Islet of Langerhans (tissue), 1 donor: ENCODE results near the gene RNF223.
"Not testable (repeated sequence)": the region's sequence is repeated elsewhere in the genome, so short reads cannot be mapped to it uniquely, and the experiment has no call there.

ENCODE experiments used
- FAIRE-seq: peaks from one replicate; lab custom pipeline; 2011; peaks lifted over from hg19 to GRCh38; lab: Jason Lieb, UNC

Gene RNF223

DNA sequence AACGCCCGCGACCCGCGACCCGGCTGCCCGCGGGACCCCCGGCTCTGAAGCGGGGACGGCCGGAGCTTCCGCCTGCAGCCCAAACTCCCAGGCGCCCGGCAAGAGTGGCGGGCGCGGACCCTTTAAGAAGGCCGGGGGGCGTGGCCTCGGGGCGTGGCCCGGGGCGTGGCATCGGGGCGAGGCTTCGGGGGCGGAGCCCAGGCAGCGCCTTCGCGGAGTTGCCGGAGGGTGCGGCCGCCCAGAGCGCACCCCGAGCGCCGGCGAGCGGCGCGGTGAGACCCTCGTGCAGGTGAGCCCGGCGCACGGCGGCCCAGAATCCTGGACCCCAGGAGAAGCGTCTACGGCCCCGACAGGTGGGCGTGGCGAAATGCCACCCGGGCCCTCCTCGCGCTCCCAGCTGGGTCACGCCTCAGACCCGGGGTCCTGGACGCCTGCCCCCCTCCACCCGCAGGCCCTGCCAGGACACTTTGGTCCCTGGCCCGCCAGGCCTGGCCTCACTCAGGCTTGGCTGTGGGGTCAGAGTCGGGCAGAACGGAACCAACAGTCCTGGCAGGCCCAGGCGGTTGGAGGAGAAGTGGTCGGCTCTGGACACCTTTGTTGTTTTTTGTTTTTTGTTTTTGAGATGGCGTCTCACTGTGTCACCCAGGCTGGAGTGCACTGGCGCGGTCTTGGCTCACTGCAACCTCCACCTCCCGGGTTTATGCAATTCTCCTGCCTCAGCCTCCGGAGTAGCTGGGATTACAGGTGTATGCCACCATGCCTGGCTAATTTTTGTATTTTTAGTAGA is 14.4 kb downstream of the RNF223 start:
- no peak for FAIRE-seq

DNA sequence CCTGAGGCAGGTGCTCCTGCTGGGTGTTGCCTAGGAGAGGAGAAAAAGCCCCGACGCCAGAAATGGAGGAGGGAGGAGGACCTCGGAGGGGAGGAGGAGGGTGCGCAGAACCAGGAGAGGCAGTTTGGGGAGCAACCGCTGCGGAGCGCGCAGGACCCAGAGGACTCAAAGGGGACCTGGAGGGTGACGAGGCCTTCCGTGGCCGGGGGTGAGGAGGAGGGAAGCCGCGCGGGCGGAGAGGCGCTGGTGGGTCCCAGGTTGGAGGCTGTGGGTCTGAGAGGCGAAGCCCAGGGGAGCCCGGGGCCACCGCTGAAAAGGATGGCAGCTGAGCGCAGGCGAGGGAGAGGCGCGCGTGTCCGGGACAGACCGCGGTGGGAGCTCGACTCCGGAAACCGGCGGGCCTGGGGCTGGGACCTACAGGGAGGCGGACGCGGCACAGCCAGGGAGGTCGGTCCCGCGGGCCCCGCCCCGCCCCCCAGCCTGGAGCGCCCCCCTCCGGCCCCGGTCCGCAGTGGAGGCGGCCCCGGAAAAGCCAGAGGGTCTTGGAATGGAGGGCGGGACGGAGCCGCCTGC is 15.1 kb downstream of the RNF223 start:
- FAIRE-seq = no peak

DNA sequence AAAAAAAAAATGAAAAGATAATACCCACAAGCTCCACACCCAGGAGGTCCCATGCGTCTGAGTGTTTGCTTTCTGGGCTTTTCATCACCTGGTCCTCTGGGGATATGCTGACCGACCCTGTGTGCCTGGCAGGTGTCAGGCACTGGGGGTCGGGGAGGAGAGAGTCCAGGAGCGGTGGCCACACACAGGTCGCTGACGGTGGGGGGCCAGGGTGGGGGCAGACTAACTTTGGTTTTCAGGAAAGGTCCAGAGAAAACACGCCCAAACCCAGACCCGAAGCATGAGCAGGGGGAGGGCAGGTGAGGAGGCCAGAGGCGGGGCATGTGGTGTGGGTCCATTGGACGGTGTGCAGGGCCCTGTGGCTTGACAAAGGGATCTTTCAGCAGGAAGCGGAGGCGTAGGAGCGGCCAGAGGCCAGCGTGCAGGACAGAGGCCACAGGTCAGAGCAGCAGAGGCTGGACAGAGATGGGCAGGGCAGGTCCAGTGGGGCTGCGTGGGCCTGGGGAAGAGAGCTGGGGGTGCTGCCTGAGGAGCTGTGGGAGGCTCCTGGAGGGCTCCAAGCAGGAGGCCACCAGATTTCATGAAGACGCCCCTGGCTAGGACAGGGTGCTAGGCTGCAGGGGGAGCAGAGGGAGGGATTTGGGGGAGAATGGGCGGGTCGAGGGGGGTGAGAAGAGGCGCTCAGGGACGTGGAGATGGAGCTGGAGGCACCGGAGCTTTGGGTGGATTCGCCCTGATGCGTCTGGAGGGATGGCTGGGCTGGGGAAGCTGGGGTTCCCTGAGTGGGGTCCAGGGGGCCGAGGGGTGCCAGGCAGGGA is 15.8 kb downstream of the RNF223 start:
- FAIRE-seq = no peak

DNA sequence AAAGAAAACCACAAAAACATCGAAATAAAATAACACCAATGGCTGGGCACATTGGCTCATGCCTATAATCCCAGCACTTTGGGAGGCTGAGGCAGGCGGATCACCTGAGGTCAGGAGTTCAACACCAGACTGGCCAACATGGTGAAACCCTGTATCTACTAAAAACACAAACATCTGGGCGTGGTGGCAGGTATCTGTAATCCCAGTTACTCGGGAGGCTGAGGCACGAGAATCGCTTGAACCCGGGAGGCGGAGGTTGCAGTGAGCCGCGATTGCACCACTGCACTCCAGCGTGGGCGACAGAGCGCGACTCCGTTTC is 16.4 kb downstream of the RNF223 start:
- not testable (repeated sequence) for FAIRE-seq

DNA sequence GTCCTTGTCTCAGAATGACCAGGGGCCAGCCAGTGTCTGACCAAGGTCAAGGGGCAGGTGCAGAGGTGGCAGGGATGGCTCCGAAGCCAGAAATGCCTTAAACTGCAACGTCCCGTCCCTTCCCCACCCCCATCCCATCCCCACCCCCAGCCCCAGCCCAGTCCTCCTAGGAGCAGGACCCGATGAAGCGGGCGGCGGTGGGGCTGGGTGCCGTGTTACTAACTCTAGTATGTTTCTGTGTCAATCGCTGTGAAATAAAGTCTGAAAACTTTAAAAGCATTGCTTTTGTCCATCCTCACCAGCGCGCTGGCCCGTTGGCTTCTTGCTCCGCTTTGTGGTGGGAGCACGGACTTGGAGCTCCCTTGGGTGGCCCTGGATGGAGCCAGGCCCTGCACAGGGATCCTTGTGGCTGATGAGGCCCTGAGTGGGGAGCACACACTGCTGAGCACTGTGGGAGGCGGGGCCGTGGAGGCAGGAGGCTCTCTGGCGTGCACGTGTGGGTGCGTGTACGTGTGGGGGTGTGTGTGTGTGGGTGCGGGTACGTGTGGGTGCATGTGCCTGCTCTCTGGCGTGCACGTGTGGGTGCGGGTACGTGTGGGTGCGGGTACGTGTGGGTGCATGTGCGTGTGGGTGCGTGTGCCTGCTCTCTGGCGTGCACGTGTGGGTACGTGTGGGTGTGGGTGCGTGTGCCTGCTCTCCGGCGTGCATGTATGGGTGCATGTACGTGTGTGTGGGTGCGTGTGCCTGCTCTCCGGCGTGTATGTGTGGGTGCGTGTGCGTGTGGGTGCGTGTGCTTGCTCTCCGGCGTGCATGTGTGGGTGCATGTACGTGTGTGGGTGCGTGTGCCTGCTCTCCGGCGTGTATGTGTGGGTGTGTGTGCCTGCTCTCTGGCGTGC is 18.0 kb downstream of the RNF223 start:
- FAIRE-seq = no peak

DNA sequence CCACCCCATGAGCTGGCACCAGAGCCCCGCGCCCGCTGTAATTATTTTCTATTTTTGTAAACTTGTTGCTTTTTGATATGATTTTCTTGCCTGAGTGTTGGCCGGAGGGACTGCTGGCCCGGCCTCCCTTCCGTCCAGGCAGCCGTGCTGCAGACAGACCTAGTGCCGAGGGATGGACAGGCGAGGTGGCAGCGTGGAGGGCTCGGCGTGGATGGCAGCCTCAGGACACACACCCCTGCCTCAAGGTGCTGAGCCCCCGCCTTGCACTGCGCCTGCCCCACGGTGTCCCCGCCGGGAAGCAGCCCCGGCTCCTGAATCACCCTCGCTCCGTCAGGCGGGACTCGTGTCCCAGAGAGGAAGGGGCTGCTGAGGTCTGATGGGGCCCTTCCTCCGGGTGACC is 19.1 kb downstream of the RNF223 start:
- FAIRE-seq = no peak

DNA sequence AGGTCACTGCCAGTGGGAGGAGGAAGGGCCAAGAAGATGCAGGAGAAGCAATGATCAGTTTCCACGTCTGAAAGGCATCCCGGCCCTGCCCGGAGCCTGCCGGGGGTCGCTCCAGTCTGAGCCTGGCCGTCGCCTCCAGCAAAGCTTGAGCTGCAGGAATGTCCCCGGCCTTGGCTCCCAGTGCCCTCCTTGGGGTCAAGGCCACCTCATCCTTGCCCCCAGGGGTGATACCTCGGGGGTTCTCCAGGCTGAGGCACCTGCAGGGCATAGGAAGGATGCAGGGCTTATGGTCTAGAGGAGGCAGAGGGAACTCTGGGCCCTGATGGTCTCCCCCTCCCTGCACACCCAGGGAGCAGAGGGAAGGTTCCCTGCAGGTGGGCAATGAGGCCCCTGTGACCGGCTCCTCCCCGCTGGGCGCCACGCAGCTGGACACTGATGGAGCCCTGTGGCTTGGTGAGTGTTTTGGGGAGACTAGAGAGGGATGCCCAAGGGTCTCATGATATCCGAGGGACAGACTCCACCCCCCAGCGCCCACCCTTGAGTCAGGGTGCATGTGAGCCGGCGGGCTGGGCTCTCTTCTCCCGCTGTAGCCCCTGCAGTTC is 19.9 kb downstream of the RNF223 start:
- FAIRE-seq = no peak

DNA sequence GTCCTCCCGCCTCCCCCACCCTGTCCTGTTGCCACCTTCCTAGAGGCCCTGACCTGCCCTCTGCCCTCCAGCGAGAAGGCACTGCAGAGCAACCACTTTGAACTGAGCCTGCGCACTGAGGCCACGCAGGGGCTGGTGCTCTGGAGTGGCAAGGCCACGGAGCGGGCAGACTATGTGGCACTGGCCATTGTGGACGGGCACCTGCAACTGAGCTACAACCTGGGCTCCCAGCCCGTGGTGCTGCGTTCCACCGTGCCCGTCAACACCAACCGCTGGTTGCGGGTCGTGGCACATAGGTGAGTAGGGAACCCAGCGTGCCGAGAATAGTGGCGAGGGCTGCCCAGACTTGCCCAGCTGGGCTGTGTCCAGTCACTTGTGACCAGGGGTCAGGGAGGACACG is 20.4 kb downstream of the RNF223 start:
- no peak for FAIRE-seq

DNA sequence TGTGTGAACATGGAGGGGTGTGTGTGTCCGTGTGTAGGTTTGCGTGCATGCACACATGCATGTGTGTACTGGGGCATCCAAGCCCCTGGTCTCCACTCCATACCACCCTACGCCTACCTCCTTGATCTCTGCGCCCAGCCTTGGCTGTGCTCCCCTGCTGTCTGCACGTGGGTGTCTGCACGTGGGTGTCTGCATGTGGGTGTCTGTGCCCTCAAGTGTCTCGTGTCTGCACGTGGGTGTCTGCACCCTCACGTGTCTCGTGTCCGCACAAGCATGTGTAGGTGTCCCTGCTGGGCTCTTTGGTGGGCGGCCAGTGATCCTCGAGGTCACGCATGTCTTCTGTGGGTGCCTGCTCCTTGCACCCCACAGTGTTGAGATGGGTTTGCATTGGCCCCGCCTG is 21.1 kb downstream of the RNF223 start:
- FAIRE-seq = no peak

DNA sequence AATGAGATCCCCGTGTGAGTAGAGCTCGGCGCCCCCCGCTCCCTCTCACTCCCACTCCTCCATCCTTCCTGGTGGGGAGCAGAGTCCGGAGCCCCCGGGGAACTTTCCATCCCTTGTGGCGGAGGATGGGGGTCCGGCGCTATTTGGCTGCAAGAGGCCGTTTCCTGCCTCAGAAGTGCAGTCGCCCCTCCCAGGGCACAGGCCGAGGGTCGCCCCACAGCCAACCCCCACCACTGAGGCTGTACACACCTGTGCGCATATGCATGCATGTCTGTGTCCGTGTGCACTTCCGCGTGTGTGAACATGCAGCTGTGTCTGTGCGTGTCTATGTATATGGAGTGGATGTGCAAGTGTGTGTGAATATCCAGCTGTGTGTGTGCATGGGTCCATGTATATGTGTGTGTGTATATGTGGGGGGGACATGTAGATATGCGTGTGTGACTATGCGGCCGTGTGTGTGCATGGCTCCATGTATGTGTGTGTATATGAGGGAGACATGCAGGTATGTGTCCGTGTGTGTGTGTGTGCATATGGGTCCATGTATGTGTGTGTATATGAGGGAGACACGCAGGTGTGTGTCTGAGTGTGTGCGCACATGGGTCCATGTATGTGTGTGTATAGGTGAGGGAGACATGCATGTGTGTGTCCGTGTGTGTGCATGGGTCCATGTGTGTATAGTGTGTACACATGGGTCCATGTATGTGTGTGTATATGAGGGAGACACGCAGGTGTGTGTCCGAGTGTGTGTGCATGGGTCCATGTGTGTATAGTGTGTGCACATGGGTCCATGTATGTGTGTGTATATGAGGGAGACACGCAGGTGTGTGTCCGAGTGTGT is 21.9 kb downstream of the RNF223 start:
- no peak for FAIRE-seq

DNA sequence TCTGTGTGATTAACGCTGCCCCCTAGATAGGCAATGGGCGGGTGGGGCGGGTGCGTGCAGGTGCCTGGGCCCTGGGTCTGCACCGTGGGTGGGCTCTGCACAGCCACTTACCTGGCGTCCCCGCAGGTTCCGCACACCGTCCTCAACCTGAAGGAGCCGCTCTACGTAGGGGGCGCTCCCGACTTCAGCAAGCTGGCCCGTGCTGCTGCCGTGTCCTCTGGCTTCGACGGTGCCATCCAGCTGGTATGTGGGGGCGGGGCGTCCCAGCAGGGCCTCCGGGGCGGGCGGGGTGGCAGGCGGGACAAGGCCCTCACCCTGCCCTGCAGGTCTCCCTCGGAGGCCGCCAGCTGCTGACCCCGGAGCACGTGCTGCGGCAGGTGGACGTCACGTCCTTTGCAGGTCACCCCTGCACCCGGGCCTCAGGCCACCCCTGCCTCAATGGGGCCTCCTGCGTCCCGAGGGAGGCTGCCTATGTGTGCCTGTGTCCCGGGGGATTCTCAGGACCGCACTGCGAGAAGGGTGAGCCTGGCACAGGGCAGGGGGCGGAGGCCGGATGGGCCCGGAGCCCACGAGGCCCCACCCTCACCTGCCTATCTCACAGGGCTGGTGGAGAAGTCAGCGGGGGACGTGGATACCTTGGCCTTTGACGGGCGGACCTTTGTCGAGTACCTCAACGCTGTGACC is 22.8 kb downstream of the RNF223 start:
- no peak for FAIRE-seq

DNA sequence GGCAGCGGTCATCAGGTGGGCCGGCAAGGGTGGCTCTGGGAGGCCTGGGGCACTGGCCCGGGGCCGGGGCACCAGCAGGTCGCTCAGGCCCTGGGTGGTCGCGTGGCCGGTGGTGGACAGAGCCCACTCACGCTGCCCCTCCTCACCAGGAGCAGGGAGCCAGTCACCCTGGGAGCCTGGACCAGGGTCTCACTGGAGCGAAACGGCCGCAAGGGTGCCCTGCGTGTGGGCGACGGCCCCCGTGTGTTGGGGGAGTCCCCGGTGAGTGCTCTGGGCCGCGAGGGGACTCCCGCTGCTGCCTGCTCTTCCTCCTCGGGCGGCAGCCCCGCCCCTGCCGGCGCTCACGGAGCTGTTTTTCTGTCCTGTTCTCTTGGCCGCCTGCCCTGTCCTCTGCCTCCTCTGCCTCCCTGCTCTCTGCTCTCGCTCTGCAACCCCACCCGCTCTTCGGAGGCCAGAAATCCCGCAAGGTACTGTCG is 23.5 kb downstream of the RNF223 start:
- FAIRE-seq = no peak

DNA sequence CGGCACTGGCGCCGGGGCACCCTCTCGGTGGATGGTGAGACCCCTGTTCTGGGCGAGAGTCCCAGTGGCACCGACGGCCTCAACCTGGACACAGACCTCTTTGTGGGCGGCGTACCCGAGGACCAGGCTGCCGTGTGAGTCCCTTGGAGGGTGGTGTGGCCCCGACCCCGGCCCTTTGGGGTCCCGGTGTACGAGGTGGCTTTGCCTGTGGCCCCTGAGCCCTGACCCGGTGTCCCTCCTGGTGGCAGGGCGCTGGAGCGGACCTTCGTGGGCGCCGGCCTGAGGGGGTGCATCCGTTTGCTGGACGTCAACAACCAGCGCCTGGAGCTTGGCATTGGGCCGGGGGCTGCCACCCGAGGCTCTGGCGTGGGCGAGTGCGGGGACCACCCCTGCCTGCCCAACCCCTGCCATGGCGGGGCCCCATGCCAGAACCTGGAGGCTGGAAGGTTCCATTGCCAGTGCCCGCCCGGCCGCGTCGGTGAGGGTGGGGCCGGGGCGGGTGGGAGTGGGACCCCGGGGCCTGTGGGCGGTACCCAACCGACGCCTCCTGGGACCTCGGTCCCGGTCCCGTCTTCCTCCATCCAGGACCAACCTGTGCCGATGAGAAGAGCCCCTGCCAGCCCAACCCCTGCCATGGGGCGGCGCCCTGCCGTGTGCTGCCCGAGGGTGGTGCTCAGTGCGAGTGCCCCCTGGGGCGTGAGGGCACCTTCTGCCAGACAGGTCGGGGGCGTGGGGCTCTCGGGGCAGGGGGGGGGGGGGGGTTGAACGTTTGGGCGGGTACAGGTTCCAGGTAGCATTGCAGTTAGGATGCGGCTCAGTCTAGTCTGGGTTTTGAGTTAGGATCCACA is 24.6 kb downstream of the RNF223 start:
- FAIRE-seq = no peak

DNA sequence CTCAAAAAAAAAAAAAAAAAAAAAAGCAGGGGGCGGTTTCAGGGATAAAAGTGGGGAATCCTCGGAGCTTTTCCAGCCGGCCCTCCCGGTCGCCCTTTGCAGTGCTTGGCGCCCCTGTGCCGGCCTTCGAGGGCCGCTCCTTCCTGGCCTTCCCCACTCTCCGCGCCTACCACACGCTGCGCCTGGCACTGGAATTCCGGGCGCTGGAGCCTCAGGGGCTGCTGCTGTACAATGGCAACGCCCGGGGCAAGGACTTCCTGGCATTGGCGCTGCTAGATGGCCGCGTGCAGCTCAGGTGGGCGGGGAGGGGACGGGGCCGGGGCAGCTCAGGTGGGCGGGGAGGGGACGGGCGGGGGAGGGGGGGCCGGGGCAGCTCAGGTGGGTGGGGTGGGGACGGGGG is 25.3 kb downstream of the RNF223 start:
- no peak for FAIRE-seq

DNA sequence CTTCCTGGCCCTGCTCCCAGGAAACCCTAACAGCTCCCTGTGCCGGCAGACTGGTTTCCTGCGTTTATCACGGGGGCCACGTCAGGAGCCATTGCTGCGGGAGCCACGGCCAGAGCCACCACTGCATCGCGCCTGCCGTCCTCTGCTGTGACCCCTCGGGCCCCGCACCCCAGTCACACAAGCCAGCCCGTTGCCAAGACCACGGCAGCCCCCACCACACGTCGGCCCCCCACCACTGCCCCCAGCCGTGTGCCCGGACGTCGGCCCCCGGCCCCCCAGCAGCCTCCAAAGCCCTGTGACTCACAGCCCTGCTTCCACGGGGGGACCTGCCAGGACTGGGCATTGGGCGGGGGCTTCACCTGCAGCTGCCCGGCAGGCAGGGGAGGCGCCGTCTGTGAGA is 26.1 kb downstream of the RNF223 start:
- no peak for FAIRE-seq

DNA sequence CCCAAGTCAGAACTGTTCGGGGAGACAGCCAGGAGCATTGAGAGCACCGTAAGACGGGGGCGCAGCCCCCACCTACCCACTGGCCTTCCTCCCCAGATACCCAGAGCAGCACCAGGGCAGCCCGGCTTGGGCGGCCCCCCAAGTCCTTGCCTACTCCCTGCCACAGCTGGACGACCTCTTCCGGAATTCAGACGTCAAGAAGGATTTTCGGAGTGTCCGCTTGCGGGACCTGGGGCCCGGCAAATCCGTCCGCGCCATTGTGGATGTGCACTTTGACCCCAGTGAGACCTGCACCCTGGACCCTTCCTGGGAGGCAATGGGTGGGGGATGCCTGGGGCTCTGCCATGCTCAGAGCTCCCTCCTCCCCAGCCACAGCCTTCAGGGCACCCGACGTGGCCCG is 26.7 kb downstream of the RNF223 start:
- no peak for FAIRE-seq

DNA sequence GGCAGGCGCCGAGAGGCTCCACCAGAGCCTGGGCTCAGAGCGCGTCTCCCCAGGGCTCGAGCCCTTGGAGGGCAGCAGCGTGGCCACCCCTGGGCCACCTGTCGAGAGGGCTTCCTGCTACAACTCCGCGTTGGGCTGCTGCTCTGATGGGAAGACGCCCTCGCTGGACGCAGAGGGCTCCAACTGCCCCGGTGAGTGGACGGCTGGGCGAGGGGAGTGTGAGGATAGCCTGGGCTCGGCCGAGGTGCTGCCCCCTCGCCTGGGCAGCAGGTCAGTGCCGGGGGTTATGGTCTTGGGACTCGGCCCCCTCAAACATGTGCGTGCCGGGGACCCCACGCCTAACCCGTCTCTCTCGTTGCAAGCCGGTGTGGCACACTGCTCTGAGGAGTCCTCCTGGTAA is 27.3 kb downstream of the RNF223 start:
- FAIRE-seq = no peak

DNA sequence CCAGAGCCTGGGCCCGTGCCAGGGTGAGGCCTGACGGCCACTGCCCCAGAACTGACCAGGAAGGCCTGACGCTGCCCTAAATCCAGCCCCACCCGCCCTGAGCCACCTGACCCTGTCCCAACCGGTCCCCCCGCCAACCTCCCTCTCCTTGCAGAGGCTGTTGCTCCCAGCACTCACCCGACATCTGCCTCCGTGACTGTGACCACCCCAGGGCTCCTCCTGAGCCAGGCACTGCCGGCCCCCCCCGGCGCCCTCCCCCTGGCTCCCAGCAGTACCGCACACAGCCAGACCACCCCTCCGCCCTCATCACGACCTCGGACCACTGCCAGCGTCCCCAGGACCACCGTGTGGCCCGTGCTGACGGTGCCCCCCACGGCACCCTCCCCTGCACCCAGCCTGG is 27.9 kb downstream of the RNF223 start:
- no peak for FAIRE-seq

DNA sequence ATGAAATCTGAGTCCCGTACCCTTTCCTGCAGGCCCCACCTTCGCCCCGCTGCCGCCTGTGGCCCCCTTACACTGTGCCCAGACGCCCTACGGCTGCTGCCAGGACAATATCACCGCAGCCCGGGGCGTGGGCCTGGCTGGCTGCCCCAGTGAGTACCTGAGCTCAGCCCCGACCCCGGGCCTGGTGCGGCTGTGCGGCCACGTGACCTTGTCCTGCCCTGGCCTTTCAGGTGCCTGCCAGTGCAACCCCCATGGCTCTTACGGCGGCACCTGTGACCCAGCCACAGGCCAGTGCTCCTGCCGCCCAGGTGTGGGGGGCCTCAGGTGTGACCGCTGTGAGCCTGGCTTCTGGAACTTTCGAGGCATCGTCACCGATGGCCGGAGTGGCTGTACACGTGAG is 29.0 kb downstream of the RNF223 start:
- no peak for FAIRE-seq
